Posterior cingulate gyrus (tissue), 11 donors: ENCODE results near the gene HID1.
A peak's percentile ranks its signal among the peaks of the same experiment; 100 is the strongest.

ENCODE experiments used
- DNase-seq, 10 donors: peaks; one replicate each; pipeline versions ENCODE4 v3.0.0 to v3.0.0-alpha.2; 2020 to 2021; ENCODE audit warnings: mixed read lengths in 3 of 10
- intact Hi-C: fragments of 100-400 bp; cut with DNase I; formaldehyde crosslinking; loops from one replicate; pipeline ENCODE4 v1.15.1; 2023

The HID1 gene

DNA sequence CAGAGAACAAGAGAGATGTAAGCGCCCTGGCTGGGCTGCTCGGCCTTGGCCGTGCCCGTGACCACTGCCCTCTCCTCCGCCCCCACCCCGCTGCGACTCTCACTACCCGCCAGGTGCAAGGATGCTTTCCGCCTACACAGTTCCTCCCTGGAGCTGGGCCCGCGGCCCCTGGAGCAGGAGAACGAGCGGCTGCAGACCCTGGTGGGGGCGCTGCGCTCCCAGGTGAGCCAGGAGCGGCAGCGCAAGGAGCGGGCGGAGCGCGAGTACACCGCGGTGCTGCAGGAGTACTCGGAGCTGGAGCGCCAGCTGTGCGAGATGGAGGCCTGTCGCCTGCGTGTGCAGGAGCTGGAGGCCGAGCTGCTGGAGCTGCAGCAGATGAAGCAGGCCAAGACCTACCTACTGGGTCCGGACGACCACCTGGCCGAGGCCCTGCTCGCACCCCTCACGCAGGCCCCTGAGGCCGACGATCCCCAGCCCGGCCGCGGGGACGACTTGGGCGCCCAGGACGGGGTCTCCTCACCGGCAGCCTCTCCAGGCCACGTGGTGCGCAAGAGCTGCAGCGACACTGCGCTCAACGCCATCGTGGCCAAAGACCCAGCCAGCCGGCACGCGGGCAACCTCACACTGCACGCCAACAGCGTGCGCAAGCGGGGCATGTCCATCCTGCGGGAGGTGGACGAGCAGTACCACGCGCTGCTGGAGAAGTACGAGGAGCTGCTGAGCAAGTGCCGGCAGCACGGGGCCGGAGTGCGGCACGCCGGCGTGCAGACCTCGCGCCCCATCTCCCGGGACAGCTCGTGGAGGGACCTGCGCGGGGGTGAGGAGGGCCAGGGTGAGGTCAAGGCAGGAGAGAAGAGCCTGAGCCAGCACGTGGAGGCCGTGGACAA is 30.8 kb upstream of the HID1 start:
- intact Hi-C loops: no loop called here
- peak in 1 of 10 donors; percentile 82 for DNase-seq

DNA sequence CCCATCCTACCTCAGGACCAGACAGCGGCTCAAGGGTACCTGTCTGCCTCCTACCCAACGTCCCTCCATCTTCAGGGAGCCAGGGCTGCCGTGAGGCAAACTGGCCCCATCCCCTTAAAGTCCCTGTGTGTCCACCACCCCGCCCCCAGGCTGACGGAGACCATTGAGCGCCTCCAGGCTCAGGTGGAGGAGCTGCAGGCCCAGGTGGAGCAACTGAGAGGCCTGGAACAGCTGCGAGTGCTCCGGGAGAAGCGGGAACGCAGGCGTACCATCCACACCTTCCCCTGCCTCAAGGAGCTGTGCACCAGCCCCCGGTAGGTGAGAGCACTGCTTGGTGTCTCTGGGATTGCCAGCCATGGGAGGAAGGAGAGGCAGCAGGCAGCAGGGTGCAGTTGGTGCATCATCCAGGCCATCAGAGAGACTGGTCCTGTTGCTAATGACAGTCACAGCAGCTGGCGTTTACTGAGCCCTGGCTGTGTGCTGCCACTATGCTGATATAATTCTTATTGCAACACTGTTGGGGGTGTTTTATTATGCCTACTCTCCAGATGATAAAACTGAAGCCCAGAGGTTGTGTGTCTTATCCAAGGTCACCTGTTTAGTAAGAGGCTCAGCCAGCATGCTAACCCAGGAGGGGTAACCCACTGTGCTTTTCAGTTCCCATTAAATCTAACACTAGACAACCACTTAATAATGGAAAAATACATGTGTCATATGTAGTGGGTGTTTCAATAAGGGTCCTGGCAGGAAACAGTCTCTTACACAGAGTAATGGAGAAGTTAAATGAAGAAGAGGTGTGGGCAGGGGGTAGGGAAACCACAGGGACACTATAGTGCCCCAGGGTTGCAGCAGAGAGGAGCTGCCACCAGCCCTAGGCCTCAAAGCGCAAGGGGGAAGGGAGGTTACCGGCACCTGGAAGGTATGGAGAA is 29.6 kb upstream of the HID1 start:
- intact Hi-C loops: no loop called here
- peak in 1 of 10 donors; percentile 54 for DNase-seq

DNA sequence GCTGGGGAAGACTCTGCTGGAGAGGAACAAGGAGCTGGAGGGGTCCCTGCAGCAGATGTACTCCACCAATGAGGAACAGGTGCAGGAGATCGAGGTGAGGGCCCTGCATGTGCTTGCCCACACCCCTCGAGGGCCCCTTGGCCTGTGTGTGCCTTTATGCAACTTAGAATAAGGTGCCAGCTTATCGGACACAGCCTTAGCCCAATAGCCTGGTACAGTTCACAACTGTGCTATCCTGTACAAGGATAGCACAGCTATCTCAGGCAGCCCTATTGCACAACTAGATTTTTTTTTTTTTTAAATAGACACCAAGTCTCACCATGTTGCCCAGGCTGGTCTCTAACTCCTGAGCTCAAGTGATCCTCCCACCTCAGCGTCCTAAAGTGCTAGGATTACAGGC is 27.0 kb upstream of the HID1 start:
- DNase-seq: peak in 1 of 10 donors; percentile 34
- intact Hi-C loops: no loop called here

DNA sequence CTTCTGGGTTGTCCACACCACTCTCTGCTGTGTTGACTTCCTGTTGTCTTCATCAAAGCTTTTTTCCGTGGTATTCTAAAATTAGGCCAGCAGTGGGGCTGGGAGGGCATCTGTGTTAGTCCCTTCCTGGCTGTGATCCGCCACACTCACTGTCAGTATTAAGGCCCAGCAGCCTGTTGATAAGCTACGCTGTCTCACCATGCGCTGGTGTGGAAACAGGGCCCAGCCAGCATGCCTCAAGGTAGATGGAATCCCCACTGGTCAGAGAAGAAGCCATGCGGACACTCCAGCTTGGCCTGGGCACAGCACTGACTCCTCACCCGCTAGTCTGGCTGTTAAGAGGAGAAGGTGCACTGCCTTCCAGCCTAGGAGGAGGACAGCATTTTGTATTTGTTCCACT is 26.2 kb upstream of the HID1 start:
- intact Hi-C loops: no loop called here
- DNase-seq: no peak

DNA sequence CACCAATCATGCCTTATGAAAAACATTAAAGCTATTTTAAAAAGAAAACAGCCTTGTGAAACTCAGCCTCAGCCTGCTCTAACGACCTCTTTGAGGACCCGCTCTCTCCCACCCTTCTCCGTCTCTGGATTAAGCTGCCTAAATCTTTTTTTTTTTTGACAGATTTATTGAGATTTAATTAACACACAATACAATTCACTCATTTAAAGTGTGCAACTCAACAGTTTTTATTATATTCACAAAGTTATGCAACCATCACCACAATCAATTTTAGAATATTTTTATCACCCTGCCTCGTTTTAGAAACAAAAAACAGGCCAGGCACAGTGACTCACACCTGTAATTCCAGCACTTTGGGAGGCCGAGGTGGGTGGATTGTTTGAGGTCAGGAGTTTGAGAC is 23.3 kb upstream of the HID1 start:
- DNase-seq: no peak
- intact Hi-C loops: no loop called here

DNA sequence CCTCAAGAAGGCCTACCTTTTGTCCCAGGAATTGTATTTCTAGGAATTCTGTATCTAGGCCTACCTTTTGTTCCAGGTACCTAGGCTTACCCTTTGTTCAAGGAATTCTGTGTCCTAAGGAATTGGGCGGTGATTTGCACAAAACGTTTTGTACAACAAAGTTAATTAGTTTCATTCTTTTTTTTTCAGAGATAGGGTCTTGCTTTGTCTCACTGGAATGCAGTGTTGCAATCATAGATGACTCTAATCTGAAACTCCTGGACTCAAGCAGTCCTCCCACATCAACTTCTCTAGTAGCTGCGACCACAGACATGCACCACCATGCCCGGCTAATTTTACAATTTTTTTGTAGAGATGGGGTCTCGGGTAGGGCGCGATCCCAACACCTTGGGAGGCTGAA is 21.9 kb upstream of the HID1 start:
- intact Hi-C loops: no loop called here
- no peak for DNase-seq

DNA sequence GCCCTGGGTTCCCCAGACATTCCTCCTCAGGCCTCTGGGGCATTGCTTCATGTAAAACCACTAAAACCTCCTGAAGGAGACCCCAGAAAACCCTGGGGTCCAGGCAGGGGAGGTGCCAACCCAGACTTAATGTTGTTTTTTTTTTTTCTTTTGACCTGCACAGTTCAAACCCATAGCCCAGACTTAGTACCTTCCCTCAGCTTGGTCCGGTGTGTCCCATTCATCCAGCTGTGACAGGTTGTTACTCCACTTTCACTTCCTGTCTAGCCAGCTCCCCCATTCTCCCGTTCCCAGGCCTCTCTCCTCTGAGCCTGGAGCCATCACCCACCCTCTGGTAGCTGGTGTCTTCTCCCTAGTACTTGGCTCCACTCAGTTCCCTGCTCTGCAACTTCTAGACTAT is 19.7 kb upstream of the HID1 start:
- intact Hi-C loops: no loop called here
- no peak for DNase-seq

DNA sequence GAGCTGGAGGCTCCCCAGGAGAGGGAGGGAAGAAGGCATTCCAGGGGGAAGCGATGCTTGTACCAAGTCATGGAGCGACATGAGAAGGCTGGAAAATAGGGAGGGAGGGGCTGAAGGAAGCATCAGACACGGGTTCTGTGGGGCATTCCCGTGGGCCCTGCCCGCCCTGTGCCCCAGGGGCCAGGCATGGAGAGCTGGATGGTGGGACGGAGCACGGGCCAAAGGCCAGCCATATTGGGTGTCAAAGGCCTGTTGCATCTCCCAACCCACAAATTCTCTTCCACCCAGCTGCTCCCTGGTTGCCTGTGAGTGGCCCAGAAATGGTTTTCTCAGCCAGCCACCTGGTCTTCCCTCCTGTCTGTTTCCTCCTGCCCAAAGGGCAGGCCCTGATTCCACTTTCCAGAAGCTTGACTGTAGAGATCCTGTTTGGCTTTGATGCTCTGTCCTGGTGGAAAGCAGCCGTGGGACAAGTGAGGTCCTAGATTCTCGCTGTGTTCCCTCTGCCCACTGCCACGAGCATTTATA is 18.1 kb upstream of the HID1 start:
- intact Hi-C loops: no loop called here

DNA sequence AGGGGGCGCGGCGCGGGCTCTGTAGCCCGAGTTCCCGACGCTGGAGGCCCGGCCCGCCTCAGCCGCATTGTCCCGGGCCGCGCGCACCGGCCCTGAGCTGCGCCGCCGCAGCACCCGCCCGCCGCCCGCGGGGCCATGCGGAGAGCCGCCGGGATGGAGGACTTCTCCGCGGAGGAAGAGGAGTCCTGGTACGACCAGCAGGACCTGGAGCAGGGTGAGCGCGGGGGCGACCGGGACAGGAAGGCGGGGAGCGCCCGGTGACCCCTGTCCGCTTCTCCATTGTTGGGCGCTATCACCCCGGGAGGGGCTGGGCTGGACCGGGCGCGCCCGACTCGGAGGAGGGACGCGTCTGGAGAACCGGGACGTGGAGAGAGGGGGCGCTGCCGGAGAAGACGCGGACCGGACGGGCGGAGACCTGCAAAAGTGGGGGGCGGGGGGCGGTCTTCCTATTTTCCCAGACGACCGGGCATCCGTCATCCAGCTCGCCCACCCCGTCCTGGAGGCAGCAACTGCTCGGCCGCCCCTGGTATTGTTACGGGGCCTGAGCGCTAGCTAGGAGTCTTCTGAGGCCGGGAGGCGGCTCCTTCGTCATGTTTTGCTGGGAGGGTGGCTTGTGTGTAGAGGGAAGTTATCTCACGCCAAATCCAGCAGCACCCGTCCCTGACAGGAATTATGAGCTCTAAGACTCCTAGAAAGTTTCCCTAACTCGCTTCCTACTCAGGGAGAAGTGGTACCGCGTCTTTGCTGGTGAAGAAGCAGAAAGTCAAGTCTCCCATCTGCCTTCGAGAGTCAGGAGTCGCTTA is 15.6 kb upstream of the HID1 start:
- intact Hi-C loops: loop anchor here (1.0 to 10.0 kb wide), 3 partner anchors 23 to 47 kb away; no protein-coding TSS in a partner anchor
- peak; percentile 64 to 97 (median 76) for DNase-seq

More for the DNA sequence above, 18.1 kb upstream of the HID1 start:
- peak in 1 of 10 donors; percentile 46 for DNase-seq

DNA sequence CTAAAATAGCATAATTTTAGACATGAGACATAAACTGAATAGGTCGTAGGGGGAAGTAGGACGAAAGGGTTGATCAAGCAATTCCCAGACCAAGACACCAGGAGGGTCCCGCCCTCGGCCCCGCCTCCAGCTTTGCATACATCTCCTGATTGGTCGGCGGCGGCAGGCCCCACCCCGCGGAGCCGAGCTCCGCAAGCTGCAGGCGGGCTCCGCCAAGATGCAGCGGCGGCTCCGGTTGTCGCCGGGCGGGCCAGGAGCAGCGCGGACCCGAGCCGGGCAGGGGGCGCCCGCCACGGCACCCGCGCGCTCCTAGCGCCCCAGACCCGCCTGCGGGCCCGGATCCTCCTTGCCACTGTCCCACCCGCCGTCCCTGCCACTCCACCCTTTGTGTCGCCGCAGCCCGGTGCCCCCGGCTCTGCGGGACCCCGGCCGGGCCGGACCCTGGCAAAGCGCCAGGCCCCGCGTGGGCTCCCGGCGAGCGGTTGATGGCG is 14.9 kb upstream of the HID1 start, which contains the start of gene CDR2L:
TSS of gene CDR2L (plus strand) at position 215 of the 491 bp plus-strand sequence. CDS start 412 bp downstream, outside the sequence.
- peak; percentile 95 to 100 (median 98) for DNase-seq
- intact Hi-C loops: loop anchor here (1.0 to 10.0 kb wide), 2 partner anchors 26 to 47 kb away; no protein-coding TSS in a partner anchor

DNA sequence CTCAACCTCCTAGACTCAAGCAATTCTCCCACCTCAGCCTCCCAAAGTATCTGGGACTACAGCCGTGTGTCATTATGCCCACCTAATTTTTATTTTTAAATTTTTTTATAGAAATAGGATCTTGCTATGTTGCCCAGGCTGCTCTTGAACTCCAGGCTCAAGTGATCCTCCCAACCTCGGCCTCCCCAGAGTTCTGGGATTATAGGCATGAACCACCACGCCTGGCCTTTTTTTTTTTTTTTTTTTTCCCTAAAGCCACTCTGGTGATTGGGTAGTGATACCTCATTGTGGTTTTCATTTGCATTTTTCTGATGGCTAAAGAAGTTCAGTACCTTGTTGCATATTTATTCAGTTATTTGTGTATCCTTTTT is 13.6 kb upstream of the HID1 start:
- DNase-seq: no peak
- intact Hi-C loops: loop anchor here (10.0 kb wide), 1 partner anchor 49 kb away; no protein-coding TSS in a partner anchor

DNA sequence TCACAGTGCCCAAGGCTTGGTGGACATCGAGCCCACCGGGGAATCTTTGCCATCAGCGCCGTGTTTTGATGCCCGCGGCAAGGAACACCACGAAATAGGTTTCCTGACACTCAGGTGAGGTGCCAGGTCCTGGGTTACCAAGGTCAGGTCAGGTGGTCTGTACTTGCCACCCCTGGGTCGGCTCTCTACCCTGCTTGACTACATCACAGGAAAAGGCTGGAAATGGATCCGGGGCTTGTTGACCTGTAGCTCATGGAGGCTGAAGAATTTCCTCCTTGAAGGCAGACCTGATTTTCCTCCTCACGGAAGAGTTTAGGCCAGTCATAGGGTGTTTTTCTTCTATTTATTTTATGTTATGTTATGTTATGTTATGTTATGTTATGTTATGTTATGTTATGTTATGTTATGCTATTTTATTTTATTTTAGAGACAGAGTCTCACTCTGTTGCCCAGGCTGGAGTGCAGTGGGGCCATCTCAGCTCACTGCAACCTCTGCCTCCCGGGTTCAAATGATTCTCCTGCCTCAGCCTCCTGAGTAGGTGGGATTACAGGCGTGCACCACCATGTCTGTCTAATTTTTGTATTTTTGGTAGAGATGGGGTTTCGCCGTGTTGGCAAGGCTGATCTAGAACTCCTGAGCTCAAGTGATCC is 10.2 kb upstream of the HID1 start:
- intact Hi-C loops: loop anchor here (10.0 kb wide), 1 partner anchor 52 kb away; no protein-coding TSS in a partner anchor

DNA sequence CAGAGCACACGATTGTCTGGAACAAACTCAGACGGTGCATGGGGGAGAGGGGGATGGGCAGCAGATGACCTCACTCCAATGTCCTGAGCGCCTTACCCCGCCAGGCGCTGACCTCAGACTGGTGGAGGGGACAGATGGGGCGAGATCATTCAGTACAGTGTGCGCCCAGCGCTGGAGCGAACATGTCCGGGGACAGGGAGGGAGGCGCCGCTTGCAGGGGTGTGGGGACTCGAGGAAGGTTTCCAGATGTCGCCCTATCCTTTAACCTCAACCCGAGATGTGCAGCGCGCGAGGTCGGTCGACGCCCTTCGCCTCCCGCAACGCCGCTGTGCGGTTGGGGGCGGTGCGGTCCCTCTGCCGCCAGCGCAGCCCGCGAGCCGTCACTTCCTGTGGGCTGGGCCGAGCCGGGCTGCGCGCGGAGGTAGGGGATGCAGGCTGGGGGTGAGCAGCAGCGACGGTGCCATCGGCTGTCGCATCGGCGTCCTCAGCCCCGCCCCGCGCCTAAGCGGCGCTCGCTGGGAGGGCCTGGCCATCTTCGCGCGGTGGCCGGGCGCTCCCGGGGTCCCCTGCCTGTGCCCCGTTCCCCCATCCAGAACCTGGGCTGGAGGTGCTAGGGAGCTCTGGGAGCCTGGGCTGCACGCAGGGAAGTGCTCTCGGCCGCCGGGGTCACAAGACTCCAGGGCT is 9.6 kb upstream of the HID1 start:
- intact Hi-C loops: loop anchor here (10.0 kb wide), 1 partner anchor 53 kb away; no protein-coding TSS in a partner anchor
- peak; percentile 84 to 98 (median 88) for DNase-seq

More for the DNA sequence above, 10.2 kb upstream of the HID1 start:
- DNase-seq: peak in 2 of 10 donors; percentile 40 to 63

DNA sequence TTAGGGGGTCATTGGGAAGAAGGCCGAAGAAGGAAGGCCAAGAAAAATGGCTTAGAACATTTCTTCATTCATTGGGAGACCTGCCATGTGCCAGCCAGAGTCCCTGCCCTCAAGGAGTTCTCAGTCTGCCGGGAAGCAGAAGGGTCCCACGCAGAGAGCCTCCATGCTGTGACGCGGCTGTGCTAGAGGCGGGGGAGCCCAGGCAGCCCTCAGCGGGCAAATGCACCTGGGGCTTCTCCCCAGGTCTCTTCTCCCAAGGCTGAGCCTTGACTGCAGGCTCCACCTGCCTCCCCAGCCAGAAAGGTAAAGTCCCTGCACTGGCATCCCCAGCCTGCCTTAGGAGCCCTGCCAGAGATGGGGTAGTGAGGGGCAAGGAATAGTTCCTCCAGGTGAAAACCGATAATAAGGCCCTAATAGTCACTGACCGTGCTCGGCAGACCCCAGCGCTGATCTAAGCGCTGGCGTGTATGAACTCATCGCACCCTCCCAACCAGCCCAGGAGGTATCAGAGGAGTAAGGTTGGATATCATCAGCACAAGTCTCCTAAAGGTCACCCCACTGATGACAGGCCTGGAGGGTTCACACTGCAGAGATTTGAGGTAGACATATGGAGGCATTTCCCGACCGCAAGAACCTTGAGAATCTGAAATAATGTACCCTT is 8.9 kb upstream of the HID1 start:
- peak in 1 of 10 donors; percentile 51 for DNase-seq
- intact Hi-C loops: loop anchor here (10.0 kb wide), 1 partner anchor 53 kb away; no protein-coding TSS in a partner anchor

DNA sequence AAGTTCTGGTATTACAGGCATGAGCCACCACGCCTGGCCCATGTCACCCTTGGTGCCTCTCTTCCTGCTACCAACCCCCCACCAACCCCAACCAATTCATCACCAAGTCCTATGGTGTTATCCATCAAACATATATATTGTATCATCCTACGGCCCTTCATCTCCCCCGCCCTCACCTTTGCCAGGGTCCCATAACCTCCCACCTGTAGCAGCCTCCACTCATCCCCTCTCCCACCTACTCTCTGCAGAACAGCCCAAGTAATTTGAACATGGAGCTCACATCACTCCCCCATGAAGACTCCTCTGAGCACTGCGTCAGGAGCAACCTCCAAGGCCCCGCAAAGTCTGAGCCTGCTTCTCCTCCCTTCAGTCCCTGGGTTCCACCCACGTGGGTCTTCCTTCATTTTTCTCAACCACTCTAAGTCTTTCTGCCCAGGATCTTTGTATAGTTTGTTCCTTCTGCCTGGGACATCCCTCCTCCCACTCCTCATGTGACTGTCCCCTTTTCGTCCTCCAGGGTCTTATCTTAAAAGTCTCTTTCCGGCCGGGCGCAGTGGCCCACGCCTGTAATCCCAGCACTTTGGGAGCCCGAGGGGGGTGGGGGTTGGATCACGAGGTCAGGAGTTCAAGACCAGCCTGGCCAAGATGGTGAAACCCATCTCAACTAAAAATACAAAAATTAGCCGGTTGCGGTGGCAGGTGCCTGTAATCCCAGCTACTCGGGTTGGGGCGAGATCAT is 7.0 kb upstream of the HID1 start:
- no peak for DNase-seq
- intact Hi-C loops: loop anchor here (10.0 kb wide), 1 partner anchor 55 kb away; no protein-coding TSS in a partner anchor

DNA sequence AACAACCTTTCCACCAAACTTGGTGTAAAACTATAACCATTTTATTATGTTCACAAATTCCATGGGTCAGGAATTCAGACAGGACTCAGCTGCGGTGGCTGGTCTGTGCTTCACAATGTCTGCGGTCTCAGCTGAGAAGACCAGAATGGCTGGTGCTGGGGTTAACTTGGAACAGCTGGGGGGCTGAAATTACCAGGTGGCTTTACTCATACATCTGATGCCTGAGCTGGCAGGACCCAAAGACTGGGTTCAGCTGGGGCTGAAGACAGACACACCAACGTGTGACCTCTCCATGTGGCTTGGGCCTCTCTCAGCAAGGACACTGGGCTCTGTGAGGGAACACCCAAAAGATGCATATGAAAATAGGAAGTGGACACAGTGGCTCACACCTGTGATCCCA is 5.7 kb upstream of the HID1 start:
- no peak for DNase-seq
- intact Hi-C loops: no loop called here

DNA sequence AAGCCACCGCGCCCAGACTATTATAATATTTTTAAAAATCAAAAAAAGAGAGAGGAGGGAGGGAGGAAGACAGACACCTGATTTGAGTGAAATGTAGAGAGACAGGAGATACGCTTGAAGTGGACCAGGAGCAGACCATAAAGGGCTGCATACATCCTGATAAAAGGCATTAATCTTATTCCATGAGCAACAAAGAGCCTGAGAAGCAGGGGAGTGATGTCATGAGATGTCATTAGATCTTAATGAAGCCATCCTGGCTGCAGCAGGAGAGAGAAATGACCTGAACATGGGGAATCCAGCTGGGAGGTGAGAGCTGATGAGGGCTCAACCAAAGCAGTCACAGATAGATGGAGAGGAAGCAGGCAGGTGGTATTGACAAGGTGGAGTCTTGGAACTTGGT is 5.2 kb upstream of the HID1 start:
- intact Hi-C loops: no loop called here

More for the DNA sequence above, 5.2 kb upstream of the HID1 start:
- no peak for DNase-seq
